Fibroblast of pulmonary artery (primary cell): ENCODE measurements around the gene HOXB1.
"Not testable (repeated sequence)": the region's sequence is repeated elsewhere in the genome, so short reads cannot be mapped to it uniquely, and the experiment has no call there.

ENCODE experiments used
- DNase-seq: peaks from one replicate; pipeline ENCODE4 v3.0.0-alpha.2; 2010; ENCODE audit warnings: low read depth
- H3K4me3 ChIP-seq: replicated peaks from 2 replicates; pipeline ENCODE4 v1.5.1; 2011; ENCODE audit warnings: low read depth, mild to moderate bottlenecking, control low read depth, low read length, moderate library complexity
- CTCF ChIP-seq: IDR thresholded peaks from 2 replicates; pipeline ENCODE4 v1.5.1; 2011; ENCODE audit warnings: mild to moderate bottlenecking, control low read depth, low read length, inconsistent platforms; ENCODE audit errors: missing control alignments

Gene HOXB1

GRCh38 chr17:48541036-48541576 lies 10.3 kb upstream of the HOXB1 start:
- peak overlapping the region; percentile 80 for H3K4me3 ChIP-seq
- DNase-seq, result no peak
- no peak for TF ChIP-seq CTCF

- H3K4me3 ChIP-seq, result no peak overlapping the region
- DNase-seq, result no peak
- TF ChIP-seq CTCF, result no peak
Measured at GRCh38 chr17:48540213-48540612, 9.4 kb upstream of the HOXB1 start.

- no peak overlapping the region for H3K4me3 ChIP-seq
- no peak for TF ChIP-seq CTCF
- DNase-seq, result peak; percentile 68
Measured at GRCh38 chr17:48539177-48539576, 8.4 kb upstream of the HOXB1 start.

GRCh38 chr17:48537316-48537715 lies 6.5 kb upstream of the HOXB1 start:
- no peak for TF ChIP-seq CTCF
- no peak for DNase-seq
- no peak overlapping the region for H3K4me3 ChIP-seq

GRCh38 chr17:48535793-48536559 lies 5.2 kb upstream of the HOXB1 start:
- not testable (repeated sequence) for H3K4me3 ChIP-seq, DNase-seq

- H3K4me3 ChIP-seq, result no peak overlapping the region
- no peak for DNase-seq
- TF ChIP-seq CTCF, result no peak
Measured at GRCh38 chr17:48532261-48532660, 1.4 kb upstream of the HOXB1 start.

- no peak for DNase-seq
- H3K4me3 ChIP-seq, result no peak overlapping the region
- TF ChIP-seq CTCF, result no peak
Measured at GRCh38 chr17:48530208-48530886, 464 bp downstream of the HOXB1 start.
